VCaP (cell line): ENCODE data around the gene TREM2.

ENCODE experiments used
- H3K27ac ChIP-seq: fragments of 450-650 bp; 2 replicates; pipeline ENCODE4 v1.5.1; 2017
- TF ChIP-seq, protein P1 (sequence below): fragments of 450-650 bp; conservative IDR thresholded peaks from 2 replicates; pipeline ENCODE4 v1.5.1; 2017; ENCODE audit warnings: mild to moderate bottlenecking, moderate library complexity

Gene TREM2

DNA sequence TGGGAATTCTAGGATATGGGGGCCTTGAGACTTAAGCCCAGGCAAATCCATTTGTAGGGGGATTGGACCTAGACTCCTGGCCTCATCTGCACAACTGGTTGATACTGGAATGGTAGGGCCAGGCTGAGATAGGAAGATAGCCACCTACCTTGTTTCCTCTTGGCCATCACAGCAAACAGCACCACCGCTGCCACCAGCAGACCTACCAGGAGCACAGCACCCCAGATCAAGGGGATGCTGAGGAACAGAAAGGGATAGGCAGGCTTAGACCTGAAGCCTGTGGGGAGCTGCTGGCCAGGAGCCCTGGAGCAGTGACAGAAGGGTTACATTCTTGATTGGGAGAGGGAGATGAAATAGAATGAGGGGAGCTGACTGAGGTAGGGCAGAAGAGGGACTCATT is 12.2 kb downstream of the TREM2 start:
- TF ChIP-seq, protein P1, sequence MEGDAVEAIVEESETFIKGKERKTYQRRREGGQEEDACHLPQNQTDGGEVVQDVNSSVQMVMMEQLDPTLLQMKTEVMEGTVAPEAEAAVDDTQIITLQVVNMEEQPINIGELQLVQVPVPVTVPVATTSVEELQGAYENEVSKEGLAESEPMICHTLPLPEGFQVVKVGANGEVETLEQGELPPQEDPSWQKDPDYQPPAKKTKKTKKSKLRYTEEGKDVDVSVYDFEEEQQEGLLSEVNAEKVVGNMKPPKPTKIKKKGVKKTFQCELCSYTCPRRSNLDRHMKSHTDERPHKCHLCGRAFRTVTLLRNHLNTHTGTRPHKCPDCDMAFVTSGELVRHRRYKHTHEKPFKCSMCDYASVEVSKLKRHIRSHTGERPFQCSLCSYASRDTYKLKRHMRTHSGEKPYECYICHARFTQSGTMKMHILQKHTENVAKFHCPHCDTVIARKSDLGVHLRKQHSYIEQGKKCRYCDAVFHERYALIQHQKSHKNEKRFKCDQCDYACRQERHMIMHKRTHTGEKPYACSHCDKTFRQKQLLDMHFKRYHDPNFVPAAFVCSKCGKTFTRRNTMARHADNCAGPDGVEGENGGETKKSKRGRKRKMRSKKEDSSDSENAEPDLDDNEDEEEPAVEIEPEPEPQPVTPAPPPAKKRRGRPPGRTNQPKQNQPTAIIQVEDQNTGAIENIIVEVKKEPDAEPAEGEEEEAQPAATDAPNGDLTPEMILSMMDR = no peak
- no peak overlapping the region for H3K27ac ChIP-seq

DNA sequence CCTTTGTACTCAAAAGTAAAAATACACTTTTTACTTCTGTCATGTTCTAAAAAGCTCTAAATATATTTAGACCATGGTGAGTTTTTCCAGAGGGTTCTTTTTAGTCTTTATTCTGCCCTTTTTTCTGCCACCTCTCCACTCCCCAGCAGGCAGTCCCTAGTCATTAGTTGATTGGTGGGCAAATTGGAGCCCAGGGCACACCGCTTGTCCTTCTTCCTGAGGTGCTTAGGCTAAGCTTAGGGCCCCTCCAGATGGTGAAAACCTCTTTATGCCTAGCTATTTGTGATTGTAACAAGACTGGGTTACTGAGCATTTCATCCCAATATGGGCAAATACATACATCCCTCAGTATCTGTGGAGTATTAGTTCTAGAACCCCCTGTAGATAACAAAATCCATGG is 15.0 kb downstream of the TREM2 start:
- no peak overlapping the region for H3K27ac ChIP-seq
- TF ChIP-seq, protein P1 = no peak

DNA sequence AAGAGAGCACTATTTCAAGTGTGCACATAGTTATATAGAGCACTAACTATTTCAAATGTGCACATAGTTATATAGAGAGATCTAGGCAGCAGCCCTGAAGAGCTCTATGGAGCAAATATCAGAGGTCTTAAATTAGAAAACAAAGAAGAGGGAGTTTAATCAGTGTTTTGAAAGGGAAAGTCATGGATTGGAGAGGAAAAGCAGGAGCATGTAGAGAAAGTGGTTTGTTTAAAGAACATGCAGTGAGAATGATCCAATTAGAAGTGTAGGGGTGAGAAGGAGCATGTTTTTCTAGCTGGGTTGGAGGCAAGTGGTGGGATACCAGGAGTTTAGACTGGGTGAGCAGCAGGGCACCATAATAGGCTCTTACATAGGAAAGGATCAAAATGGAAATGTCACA is 26.0 kb downstream of the TREM2 start:
- TF ChIP-seq, protein P1 = no peak
- H3K27ac ChIP-seq = no peak overlapping the region

DNA sequence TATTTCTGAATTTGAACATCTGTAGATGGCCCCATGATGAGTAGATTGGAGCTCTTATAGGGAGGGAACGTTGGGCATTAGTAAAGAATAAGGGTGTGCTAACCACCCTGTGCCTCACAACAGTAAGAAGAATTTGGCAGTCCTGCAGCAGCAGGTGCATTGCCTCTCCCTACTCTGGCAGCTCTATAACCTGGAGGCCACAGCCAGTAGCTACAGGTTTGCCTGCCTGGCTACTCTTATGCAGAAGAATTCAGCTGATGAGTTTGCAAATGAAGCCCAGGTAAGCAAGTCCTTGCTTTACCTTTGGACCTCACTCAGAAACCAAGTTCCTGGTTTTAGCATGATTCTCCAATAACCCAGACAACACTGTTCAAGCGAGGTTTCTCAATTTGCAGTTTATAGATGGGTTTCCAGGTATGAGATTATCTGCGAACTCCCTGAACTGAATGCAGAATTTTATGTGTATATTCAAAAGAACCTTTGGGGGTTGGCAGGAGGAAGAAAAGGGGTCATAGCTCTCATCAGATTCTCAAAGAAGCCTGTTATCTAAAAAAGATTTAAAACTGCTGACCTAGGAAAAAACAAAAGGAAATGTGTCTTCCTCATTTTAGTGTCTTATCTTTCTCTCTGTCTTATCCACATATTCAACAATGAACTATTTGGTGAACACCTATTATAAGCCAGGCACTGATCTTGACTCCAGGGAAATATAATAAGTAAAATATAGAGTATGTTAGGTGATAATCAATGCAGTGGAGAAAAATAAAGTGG is 27.7 kb downstream of the TREM2 start:
- H3K27ac ChIP-seq = no peak overlapping the region
- TF ChIP-seq, protein P1 = no peak

DNA sequence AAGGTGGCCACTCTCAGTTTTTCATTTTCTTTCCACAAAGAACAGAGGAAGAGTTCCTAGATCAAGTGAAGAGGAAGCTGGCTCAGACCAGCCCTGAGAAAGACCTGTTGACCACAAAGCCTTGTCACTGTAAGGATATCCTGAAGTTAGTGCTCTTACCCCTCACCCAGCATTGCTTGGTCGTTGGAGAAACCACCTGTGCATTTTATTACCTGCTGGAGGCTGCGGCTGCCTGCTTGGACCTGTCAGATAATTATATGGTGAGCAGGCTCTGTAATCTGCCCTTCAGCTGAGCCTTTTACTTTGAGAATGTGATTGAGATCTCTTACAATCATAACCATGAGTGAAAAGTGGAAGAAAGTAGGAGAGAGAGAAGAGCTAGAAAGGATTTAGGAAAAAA is 30.7 kb downstream of the TREM2 start:
- TF ChIP-seq, protein P1 = no peak
- H3K27ac ChIP-seq = no peak overlapping the region

DNA sequence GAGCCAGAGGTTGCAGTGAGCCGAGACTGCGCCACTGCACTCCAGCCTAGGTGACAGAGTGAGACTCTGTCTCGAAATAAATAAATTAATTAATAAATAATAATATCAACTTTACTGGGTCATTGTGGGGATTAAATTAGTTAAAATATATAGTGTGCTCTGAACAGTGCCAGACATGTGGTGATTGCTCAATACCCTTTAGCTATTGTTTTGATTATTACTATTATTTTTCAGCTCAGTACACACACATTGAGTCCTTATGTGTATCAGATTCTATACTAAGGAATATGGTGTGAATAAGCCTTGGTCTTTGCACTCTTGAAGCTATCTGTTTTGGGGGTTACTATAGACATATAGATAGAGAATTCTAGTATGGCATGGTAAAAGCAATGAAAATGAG is 37.6 kb downstream of the TREM2 start:
- no peak overlapping the region for H3K27ac ChIP-seq
- TF ChIP-seq, protein P1 = no peak

DNA sequence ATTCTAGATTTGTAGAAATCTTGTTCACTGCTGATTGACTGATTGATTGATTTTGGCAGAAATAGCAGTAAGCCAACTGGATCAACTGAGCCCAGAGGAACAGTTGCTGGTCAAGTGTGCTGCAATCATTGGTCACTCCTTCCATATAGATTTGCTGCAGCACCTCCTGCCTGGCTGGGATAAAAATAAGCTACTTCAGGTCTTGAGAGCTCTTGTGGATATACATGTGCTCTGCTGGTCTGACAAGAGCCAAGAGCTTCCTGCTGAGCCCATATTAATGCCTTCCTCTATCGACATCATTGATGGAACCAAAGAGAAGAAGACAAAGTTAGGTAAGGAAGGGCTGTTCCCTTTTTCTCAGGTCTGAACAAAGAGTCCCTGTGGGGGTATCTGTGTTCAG is 40.0 kb downstream of the TREM2 start:
- TF ChIP-seq, protein P1 = no peak
- H3K27ac ChIP-seq = no peak overlapping the region
